Measurements from ENCODE around the gene CHI3L2.

- TF ChIP-seq CTCF (IDR thresholded peaks at IDR 0.05) (no peak), POLR2A (IDR thresholded peaks at IDR 0.05) (no peak)
Observed at GRCh38 chr1:111247125-111247838, 19.8 kb downstream of the CHI3L2 start.

Measured in adrenal gland (tissue), 5 donors.